GM12874 (cell line): ENCODE data around the gene OR51E2.

ENCODE experiments used
- TF ChIP-seq, protein P1 (sequence below): IDR thresholded peaks from 2 replicates; pipeline ENCODE4 v1.5.1; 2011; ENCODE audit warnings: low read depth, mild to moderate bottlenecking, control low read depth, low read length, moderate library complexity; ENCODE audit not compliant: insufficient read depth

The OR51E2 gene

DNA sequence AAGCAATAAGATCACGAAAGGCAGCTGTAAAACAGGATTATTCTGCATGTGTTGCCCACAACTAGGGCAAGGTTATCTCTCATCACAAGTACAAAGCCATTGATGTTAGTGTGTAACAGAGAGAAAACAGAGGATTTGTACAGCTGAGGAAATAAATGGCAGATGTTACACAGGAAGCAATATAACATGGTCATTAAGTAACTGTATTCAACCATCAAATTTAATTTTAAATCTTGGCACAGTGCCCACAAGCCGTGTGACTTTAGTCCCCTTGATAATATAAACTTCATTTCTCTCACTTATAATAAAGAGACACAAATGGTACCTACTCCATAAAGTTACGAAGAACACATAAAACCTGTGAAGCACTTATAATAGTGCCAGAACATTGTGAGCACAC lies 17.3 kb downstream of the OR51E2 start:
- TF ChIP-seq, protein P1, sequence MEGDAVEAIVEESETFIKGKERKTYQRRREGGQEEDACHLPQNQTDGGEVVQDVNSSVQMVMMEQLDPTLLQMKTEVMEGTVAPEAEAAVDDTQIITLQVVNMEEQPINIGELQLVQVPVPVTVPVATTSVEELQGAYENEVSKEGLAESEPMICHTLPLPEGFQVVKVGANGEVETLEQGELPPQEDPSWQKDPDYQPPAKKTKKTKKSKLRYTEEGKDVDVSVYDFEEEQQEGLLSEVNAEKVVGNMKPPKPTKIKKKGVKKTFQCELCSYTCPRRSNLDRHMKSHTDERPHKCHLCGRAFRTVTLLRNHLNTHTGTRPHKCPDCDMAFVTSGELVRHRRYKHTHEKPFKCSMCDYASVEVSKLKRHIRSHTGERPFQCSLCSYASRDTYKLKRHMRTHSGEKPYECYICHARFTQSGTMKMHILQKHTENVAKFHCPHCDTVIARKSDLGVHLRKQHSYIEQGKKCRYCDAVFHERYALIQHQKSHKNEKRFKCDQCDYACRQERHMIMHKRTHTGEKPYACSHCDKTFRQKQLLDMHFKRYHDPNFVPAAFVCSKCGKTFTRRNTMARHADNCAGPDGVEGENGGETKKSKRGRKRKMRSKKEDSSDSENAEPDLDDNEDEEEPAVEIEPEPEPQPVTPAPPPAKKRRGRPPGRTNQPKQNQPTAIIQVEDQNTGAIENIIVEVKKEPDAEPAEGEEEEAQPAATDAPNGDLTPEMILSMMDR, result no peak

DNA sequence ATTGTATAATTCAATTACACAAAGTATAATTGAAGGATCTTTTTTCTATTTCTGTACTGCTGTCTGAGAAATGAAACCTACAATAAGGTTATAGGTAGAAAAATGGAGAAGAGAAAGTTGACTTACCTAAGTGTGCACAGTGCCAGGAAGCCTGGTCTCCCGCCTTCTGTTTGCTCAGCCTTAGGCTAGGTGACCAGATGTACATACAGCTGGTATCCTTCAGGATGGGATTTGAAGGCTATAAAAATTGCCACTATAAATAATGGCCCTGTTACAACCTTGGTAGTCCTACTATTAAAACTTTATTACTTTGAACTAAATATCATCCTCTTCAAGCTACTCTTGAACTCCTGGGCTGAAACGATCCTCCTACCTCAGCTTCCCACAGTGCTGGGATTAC lies 19.7 kb downstream of the OR51E2 start:
- TF ChIP-seq, protein P1, result no peak

DNA sequence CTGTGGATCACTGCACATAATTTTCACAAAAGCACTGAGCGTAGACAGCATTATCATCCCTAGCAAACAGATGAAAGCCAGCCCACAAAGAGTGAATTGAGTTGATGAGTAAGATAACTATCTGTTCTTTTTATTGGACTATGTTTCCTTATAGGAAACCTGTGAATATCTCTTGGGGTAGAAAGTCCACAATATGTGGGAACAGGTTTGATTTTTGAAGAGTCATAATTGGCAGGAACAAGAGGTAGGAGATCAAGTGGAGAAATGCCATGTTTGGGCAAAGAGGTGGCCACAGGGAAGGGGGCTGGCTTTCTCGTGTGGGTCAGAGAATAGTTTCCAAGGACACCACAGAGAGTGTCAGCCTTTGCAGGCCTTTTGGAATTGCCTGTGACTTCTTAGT lies 23.9 kb downstream of the OR51E2 start:
- TF ChIP-seq, protein P1, result no peak

DNA sequence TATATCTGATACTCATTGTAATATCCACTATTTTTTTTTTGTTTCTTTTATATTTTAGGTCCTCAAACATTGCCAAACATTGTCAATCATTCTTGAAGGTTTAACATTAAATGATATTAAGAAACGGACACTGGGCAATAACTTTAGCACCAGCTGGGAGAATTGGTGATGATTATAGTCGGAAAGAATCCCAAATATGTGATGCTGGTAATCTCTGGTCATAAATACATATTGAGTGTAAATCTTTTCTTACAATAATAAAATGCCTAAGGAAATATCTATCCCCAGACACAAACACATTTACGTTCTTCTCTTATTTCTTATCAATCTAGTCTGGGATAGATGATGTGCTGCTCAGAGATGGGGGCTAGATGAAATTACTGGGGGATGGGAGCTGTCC lies 25.2 kb downstream of the OR51E2 start:
- TF ChIP-seq, protein P1, result no peak

DNA sequence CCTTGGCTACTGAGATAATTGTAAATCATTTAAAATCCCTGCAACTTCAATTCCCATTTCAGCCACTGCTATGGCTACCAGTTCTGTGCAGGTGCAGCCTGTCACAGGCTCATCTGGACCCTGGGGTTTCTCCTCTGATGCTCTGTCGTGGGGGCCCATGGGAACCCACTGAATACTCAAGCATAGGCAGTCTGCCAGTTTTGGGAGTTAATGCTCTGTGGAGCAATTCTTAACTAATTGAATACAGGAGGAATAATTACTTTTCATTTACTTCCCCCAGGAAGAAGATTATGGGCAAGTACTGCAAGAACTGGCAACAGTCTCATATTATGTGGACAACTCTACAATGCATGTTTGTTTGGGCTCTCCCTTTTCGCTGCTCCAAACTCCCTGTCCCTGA lies 25.9 kb downstream of the OR51E2 start:
- TF ChIP-seq, protein P1, result no peak

DNA sequence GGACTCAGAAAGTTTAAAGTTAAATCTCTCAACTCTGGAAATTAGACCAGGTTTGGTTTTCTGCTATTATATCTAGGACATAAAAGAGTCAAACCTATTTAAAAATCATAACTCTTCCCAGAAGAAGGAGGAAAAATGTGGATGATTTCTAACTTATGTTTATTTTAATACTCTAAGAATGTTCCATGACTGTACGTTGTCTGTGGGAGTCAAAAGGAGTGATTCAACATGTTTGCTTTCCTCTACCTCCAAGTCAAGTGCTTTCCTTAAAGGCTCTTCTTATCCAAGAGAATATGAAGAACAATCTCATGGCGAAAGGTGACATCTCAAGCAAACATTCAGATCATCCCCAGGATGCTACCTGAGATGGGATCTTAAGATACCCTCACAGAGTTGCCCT lies 32.2 kb downstream of the OR51E2 start:
- TF ChIP-seq, protein P1, result no peak

DNA sequence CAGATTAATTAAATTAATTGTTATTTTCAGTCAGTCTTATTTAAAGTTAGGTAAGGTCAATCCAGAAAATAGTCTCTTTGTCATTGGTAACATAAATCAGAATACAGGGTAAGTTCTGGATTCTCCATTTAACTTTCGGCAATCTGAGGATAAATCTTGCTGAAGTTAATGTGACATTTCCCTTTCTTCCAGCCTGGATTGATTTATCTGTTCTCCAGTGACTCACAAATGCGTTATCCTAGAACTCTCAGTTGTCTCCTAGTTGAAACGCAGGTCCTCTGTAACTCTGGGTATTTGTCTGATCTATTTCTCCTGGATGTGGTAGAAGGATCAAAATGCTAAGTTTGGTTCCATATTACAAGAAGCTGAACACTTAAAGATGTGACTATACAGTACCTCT lies 32.9 kb downstream of the OR51E2 start:
- TF ChIP-seq, protein P1, result no peak

DNA sequence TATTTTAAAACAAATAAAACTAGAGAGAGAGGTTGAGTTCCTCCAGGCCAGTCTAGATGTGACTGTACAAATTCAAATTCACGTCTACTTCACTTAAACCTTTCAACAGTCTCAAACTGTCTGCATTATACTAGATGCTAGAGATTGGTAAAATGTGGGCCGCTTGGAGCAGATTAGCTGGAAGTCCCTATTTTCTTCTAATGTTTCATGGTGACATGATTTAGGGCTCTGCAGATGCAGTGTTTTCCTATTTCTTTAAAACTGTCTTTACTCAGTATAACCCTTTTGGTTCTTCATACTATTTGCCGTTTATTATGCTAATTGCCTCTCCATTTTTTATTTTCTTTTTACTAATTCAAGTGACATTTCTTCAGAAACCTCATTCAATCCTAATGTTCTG lies 33.5 kb downstream of the OR51E2 start:
- TF ChIP-seq, protein P1, result no peak
